GM18508 (cell line): ENCODE measurements around the gene DIP2B.

ENCODE experiments used
- ATAC-seq: cut with Tn5 transposase; IDR thresholded peaks from one replicate; pipeline ENCODE4 v1.9.1; 2021; ENCODE audit warnings: moderate number of reproducible peaks; ENCODE audit not compliant: insufficient read depth, unreplicated experiment

The DIP2B gene

GRCh38 chr12:50573271-50573670 is 68.5 kb downstream of the DIP2B start:
- ATAC-seq = no peak

GRCh38 chr12:50574601-50575348 is 70.0 kb downstream of the DIP2B start:
- no peak for ATAC-seq

GRCh38 chr12:50579757-50580267 is 75.0 kb downstream of the DIP2B start:
- ATAC-seq = no peak

GRCh38 chr12:50580436-50580835 is 75.7 kb downstream of the DIP2B start:
- no peak for ATAC-seq

GRCh38 chr12:50581226-50582184 is 76.7 kb downstream of the DIP2B start:
- ATAC-seq = no peak

GRCh38 chr12:50584135-50584534 is 79.3 kb downstream of the DIP2B start:
- ATAC-seq = no peak

- ATAC-seq = no peak
Observed at GRCh38 chr12:50589650-50590435, 85.1 kb downstream of the DIP2B start.

GRCh38 chr12:50590869-50591268 is 86.1 kb downstream of the DIP2B start:
- ATAC-seq = no peak

GRCh38 chr12:50595667-50596066 is 90.9 kb downstream of the DIP2B start:
- no peak for ATAC-seq

GRCh38 chr12:50597200-50598195 is 92.7 kb downstream of the DIP2B start:
- ATAC-seq = no peak

GRCh38 chr12:50598321-50598862 is 93.6 kb downstream of the DIP2B start:
- no peak for ATAC-seq

GRCh38 chr12:50599366-50600095 is 94.7 kb downstream of the DIP2B start:
- ATAC-seq = no peak

GRCh38 chr12:50600364-50600763 is 95.6 kb downstream of the DIP2B start:
- ATAC-seq = no peak

GRCh38 chr12:50603817-50604639 is 99.2 kb downstream of the DIP2B start:
- no peak for ATAC-seq

GRCh38 chr12:50604640-50604920 is 99.8 kb downstream of the DIP2B start:
- no peak for ATAC-seq

- no peak for ATAC-seq
Observed at GRCh38 chr12:50606675-50607375, 102.0 kb downstream of the DIP2B start.

- no peak for ATAC-seq
Observed at GRCh38 chr12:50609292-50609874, 104.6 kb downstream of the DIP2B start.
